Natural killer cell (primary cell): ENCODE data around the gene INAVA. TPM values are rescaled to one million over a fixed set of nuclear protein-coding genes. Genes with fewer than 3 reads are reported as not detected.

Source experiments
- ATAC-seq, 3 donors: fragments of 150-1000 bp in 2 of 3; fragments of 200-7000 bp in 1 of 3; cut with Tn5 transposase; 1 replicate in 1 of 3; 2 replicates in 2 of 3; pipeline ENCODE4 v1.10.0; 2021; ENCODE audit warnings: mild to moderate bottlenecking in 2 of 3, moderate library complexity in 2 of 3
- DNase-seq, 2 donors: peaks; one replicate each; pipeline versions ENCODE4 v3.0.0 to v3.0.0-alpha.2; 2013 to 2021; ENCODE audit warnings: mixed read lengths in 1 of 2
- H3K27ac ChIP-seq: one replicate; pipeline ENCODE4 v1.5.1; 2013; ENCODE audit warnings: mild to moderate bottlenecking, low read length
- H3K27me3 ChIP-seq: one replicate; pipeline ENCODE4 v1.6.1; 2013; ENCODE audit warnings: low read length; ENCODE audit not compliant: control insufficient read depth, insufficient read depth
- H3K36me3 ChIP-seq: one replicate; pipeline ENCODE4 v1.6.1; 2013; ENCODE audit warnings: low read length; ENCODE audit not compliant: control insufficient read depth, insufficient read depth
- H3K4me1 ChIP-seq: one replicate; pipeline ENCODE4 v1.6.1; 2013; ENCODE audit warnings: low read length; ENCODE audit not compliant: control insufficient read depth, insufficient read depth
- H3K4me3 ChIP-seq: one replicate; pipeline ENCODE4 v1.5.1; 2013; ENCODE audit warnings: low read length
- H3K9me3 ChIP-seq: one replicate; pipeline ENCODE4 v1.6.1; 2013; ENCODE audit warnings: low read length; ENCODE audit not compliant: control insufficient read depth, insufficient read depth
- H3K27ac Mint-ChIP-seq, 2 donors: one replicate each; pipeline ENCODE4 v1.8.0; 2022; ENCODE audit warnings: mild to moderate bottlenecking in 2 of 2, mixed read lengths in 2 of 2, moderate library complexity in 1 of 2
- H3K27me3 Mint-ChIP-seq, 2 donors: one replicate each; pipeline ENCODE4 v1.8.0; 2022; ENCODE audit warnings: low read depth in 2 of 2, mixed read lengths in 2 of 2
- H3K36me3 Mint-ChIP-seq: one replicate; pipeline ENCODE4 v1.8.0; 2022; ENCODE audit warnings: mixed read lengths
- H3K4me1 Mint-ChIP-seq, 2 donors: one replicate each; pipeline ENCODE4 v1.8.0; 2022; ENCODE audit warnings: mixed read lengths in 2 of 2
- H3K4me3 Mint-ChIP-seq: one replicate; pipeline ENCODE4 v1.8.0; 2022; ENCODE audit warnings: mild to moderate bottlenecking, moderate library complexity, mixed read lengths
- H3K9me3 Mint-ChIP-seq, 2 donors: one replicate each; pipeline ENCODE4 v1.8.0; 2022; ENCODE audit warnings: mixed read lengths in 2 of 2
- CTCF ChIP-seq: fragments of 200-600 bp; IDR thresholded peaks from one replicate; pipeline ENCODE4 v1.8.0; 2022; ENCODE audit warnings: antibody characterized with exemption
- WGBS: methylation state at CpG from one replicate; pipeline ENCODE4 v1.1.7; 2013; ENCODE audit warnings: missing lambda C conversion rate; ENCODE audit not compliant: insufficient coverage; 5-methylcytosine and 5-hydroxymethylcytosine counted together
- intact Hi-C: fragments of 100-400 bp; cut with micrococcal nuclease; formaldehyde crosslinking; loops from one replicate; pipeline ENCODE4 v1.14.2; 2022
- total RNA-seq, 4 donors: library from RNA; stranded (reverse); fragments of 120-200 nt in 1 of 4; gene quantifications; one replicate each; pipeline versions ENCODE4 v1.2.3 to v1.2.4, GENCODE V29; 2013 to 2022

Gene INAVA
- total RNA-seq, 3 donors from 2014 or later (not counting 1 experiment from before 2014, with no cell fraction given) = 0.13 to 0.18 TPM; not detected in 1

- Mint-ChIP-seq H3K4me1 (peaks cover 30 to 45% of the 10 kb centered on the region in 2 donors), H3K9me3 (no peaks in the 10 kb centered on the region), H3K36me3 (no peaks in the 10 kb centered on the region), H3K27me3 (no peaks in the 10 kb centered on the region), H3K27ac (no peak overlapping the region), H3K4me3 (no peak overlapping the region)
- no peak for TF ChIP-seq CTCF
- Histone ChIP-seq H3K27me3 (no peaks in the 10 kb centered on the region), H3K27ac (no peak overlapping the region), H3K9me3 (no peaks in the 10 kb centered on the region), H3K4me3 (no peak overlapping the region), H3K36me3 (no peaks in the 10 kb centered on the region), H3K4me1 (peaks cover 50% of the 10 kb centered on the region)
- ATAC-seq (no peak), DNase-seq (peak in 1 of 2 donors; percentile 45)
- 78% methylated on average over 5 of the region's 5 CpGs for WGBS
- intact Hi-C loops = no loop called here
These were observed 28.2 kb upstream of the INAVA start for GRCh38 chr1:200866521-200866920.

GRCh38 chr1:200867018-200867811 lies 27.5 kb upstream of the INAVA start:
- H3K27ac Mint-ChIP-seq = no peak overlapping the region
- no peaks in the 10 kb centered on the region for H3K9me3 Mint-ChIP-seq
- WGBS = 84% methylated on average over 10 of the region's 11 CpGs
- H3K27me3 ChIP-seq = no peaks in the 10 kb centered on the region
- ATAC-seq (no peak), DNase-seq (peak in 1 of 2 donors; percentile 45)
- no peaks in the 10 kb centered on the region for H3K36me3 ChIP-seq
- H3K27ac ChIP-seq = no peak overlapping the region
- no peaks in the 10 kb centered on the region for H3K27me3 Mint-ChIP-seq
- H3K4me3 ChIP-seq = no peak overlapping the region
- no peak overlapping the region for H3K4me3 Mint-ChIP-seq
- H3K36me3 Mint-ChIP-seq = no peaks in the 10 kb centered on the region
- intact Hi-C loops = no loop called here
- peaks cover 33 to 48% of the 10 kb centered on the region in 2 donors for H3K4me1 Mint-ChIP-seq
- no peaks in the 10 kb centered on the region for H3K9me3 ChIP-seq
- no peak for TF ChIP-seq CTCF
- H3K4me1 ChIP-seq = peaks cover 53% of the 10 kb centered on the region

- TF ChIP-seq CTCF = no peak
- ATAC-seq (no peak), DNase-seq (no peak)
- Mint-ChIP-seq H3K4me3 (no peak overlapping the region), H3K27ac (peak overlapping the region; percentile 67 to 89), H3K4me1 (peaks cover 32 to 40% of the 10 kb centered on the region in 2 donors), H3K9me3 (no peaks in the 10 kb centered on the region), H3K36me3 (no peaks in the 10 kb centered on the region), H3K27me3 (peaks cover 2 to 8% of the 10 kb centered on the region in 2 donors)
- Histone ChIP-seq H3K4me3 (no peak overlapping the region), H3K9me3 (no peaks in the 10 kb centered on the region), H3K4me1 (peaks cover 65% of the 10 kb centered on the region), H3K27me3 (peaks cover 6% of the 10 kb centered on the region), H3K27ac (peak overlapping the region; percentile 63), H3K36me3 (no peaks in the 10 kb centered on the region)
- intact Hi-C loops = no loop called here
- 66% methylated on average over 4 of the region's 5 CpGs for WGBS
These were observed 25.3 kb upstream of the INAVA start for GRCh38 chr1:200869376-200869752.
